Large intestine (tissue), 3 donors: ENCODE measurements around the gene CHST2. TPM values are rescaled to one million over a fixed set of nuclear protein-coding genes. Genes with fewer than 3 reads are reported as not detected.

Source experiments
- DNase-seq, 2 donors: peaks; one replicate each; pipeline versions ENCODE4 v3.0.0 to v3.0.0-alpha.2; 2013
- H3K27ac ChIP-seq: one replicate; pipeline ENCODE4 v1.5.1; 2013; ENCODE audit warnings: low read length
- H3K27me3 ChIP-seq: 2 replicates; pipeline ENCODE4 v1.6.1; 2013; ENCODE audit warnings: low read length; ENCODE audit not compliant: control insufficient read depth, insufficient read depth
- H3K36me3 ChIP-seq: 2 replicates; pipeline ENCODE4 v1.6.1; 2013; ENCODE audit warnings: low read length; ENCODE audit not compliant: control insufficient read depth, insufficient read depth
- H3K4me1 ChIP-seq: one replicate; pipeline ENCODE4 v1.6.1; 2013; ENCODE audit warnings: low read length; ENCODE audit not compliant: control insufficient read depth, insufficient read depth
- H3K4me3 ChIP-seq: one replicate; pipeline ENCODE4 v1.5.1; 2013; ENCODE audit warnings: low read length
- H3K9me3 ChIP-seq: one replicate; pipeline ENCODE4 v1.6.1; 2013; ENCODE audit warnings: mild to moderate bottlenecking, low read depth, low read length, moderate library complexity; ENCODE audit not compliant: control insufficient read depth
- WGBS: methylation state at CpG from one replicate; pipeline ENCODE4 v1.1.5; 2013; ENCODE audit warnings: low lambda C conversion rate; ENCODE audit not compliant: insufficient coverage; 5-methylcytosine and 5-hydroxymethylcytosine counted together
- polyA plus RNA-seq: library from polyadenylated mRNA; unstranded; fragments of 120-200 nt; gene quantifications from one replicate; pipeline ENCODE4 v1.2.1, GENCODE V29; 2013

CHST2 gene
- polyA plus RNA-seq, 1 donor: 5.0 TPM

DNA sequence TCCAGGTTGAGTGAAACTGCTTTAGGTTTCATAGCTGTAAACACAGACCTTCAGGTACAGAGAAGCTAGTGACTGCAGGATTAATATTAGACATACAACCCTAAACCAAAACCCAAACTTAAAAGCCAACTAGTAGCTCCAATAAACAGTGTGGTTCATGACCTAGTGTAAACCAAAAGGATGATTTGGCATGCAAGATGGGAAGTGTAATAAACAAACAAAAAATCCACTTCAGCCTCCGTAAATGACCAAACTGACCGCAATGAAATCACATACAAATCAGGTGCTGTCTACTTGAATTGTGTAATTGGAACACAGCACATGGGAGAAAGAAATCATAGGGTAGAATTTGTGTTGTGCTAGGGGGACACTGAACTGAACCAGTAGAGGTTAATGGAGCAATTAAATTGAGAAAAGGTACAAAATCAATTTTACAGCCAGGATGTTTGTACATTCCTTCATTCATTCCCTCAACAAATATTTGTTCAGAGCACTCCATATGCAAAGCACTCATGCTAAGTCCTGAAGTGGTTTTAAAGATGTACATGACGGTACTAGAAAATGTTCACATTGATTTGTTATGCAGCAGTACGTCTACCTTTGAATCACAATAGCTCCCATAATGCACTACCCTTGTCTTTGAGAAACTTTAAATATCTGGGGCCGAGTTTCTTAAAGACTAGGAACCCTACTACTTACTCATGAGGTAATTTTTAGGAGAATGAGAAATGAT is 21.4 kb upstream of the CHST2 start:
- Histone ChIP-seq H3K27ac (no peak overlapping the region), H3K4me1 (no peaks in the 10 kb centered on the region), H3K9me3 (no peaks in the 10 kb centered on the region), H3K36me3 (no peaks in the 10 kb centered on the region), H3K4me3 (no peak overlapping the region), H3K27me3 (no peaks in the 10 kb centered on the region)
- 76% methylated on average over 3 of the region's 5 CpGs for WGBS
- no peak for DNase-seq

DNA sequence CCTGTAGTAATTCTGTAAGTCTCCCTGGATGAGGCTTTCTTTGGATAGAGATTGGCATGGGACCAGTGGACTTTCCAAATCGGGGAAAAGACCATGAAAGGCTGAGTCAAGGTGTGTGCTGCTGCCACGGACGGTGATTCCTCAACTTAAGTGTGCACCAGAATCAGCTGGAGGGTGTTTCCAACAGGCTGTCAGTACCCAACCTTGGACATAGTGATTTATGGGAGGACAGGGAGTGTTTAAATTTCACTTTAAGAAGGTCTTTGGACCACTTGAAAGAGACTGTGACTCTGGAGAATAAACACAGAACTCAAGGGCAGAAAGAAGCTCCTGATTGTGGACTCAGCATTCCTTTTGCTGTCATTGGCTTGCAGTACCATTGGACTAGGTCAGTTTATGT is 20.4 kb upstream of the CHST2 start:
- WGBS: no CpG with 5 or more reads among the region's 3 CpGs
- H3K27ac ChIP-seq: no peak overlapping the region
- no peaks in the 10 kb centered on the region for H3K4me1 ChIP-seq

DNA sequence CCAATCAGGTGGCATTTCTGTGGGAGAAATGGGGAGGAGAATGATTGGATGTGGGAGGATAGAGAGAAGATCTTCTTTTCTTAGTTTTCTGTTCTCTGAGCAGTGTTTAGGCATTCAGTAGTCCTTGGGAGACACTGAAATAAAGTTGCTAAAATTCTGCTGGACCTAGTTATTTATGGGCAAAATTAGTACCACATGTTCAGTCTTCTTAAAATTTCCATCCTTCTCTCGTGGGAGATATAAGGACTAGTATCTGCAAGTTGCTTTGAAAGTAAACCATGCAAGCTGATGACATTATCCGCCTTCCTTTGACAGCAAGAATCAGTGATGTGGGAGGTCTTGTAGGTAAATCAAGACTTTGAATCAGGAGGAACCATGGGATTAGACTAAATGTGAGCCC is 19.9 kb upstream of the CHST2 start:
- no peak overlapping the region for H3K4me3 ChIP-seq
- WGBS: no CpG with 5 or more reads among the region's 2 CpGs
- H3K9me3 ChIP-seq: no peaks in the 10 kb centered on the region
- no peak for DNase-seq
- no peak overlapping the region for H3K27ac ChIP-seq
- H3K4me1 ChIP-seq: no peaks in the 10 kb centered on the region
- no peaks in the 10 kb centered on the region for H3K36me3 ChIP-seq
- no peaks in the 10 kb centered on the region for H3K27me3 ChIP-seq

More for the DNA sequence above, 20.4 kb upstream of the CHST2 start:
- no peak for DNase-seq
- no peak overlapping the region for H3K4me3 ChIP-seq
- H3K9me3 ChIP-seq: no peaks in the 10 kb centered on the region
- no peaks in the 10 kb centered on the region for H3K27me3 ChIP-seq
- no peaks in the 10 kb centered on the region for H3K36me3 ChIP-seq

DNA sequence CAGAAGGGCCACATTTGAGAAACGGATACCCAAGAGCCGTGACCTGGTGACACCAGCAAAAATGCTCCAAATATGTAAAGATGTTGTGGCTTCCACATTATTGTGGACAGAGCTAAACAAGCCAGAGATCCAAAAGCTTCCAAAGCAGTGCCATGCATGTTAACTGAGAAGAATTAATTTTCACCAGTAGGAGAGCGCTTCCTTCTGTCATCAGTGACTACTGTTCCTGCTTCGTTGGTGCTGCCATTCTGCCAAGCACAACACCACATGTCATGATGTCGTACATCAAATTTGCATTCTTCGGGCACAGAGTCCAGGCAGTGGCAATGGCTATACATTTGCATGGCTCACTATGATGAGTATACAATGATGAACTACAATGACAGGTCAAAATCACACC is 19.1 kb upstream of the CHST2 start:
- H3K27ac ChIP-seq: no peak overlapping the region

GRCh38 chr3:143101792-143102381 is 17.7 kb upstream of the CHST2 start:
- 78% methylated on average over 6 of the region's 7 CpGs for WGBS
- Histone ChIP-seq H3K27me3 (no peaks in the 10 kb centered on the region), H3K4me3 (no peak overlapping the region), H3K36me3 (no peaks in the 10 kb centered on the region), H3K27ac (no peak overlapping the region), H3K4me1 (no peaks in the 10 kb centered on the region), H3K9me3 (no peaks in the 10 kb centered on the region)
- no peak for DNase-seq

More for the DNA sequence above, 19.1 kb upstream of the CHST2 start:
- H3K36me3 ChIP-seq: no peaks in the 10 kb centered on the region
- H3K4me3 ChIP-seq: no peak overlapping the region
- H3K27me3 ChIP-seq: no peaks in the 10 kb centered on the region
- H3K4me1 ChIP-seq: no peaks in the 10 kb centered on the region
- WGBS: no CpG with 5 or more reads among the region's 6 CpGs
- DNase-seq: no peak
- H3K9me3 ChIP-seq: no peaks in the 10 kb centered on the region

DNA sequence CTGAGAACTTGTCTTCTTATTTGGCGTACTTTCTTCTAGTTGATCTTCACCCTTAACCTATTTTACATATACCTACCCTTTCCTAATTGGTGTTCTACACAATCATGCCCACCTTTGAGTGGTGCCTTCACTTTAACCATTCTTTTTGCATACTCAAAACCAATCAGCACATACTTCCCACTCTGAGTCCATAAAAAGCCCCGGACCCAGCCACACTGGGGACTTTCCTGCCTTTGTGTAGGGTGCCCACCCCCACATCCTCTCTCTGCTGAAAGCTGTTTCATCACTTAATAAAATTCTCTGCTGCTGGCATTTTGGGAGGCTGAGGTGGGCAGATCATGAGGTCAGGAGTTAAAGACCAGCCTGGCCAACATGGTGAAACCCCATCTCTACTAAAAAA is 15.9 kb upstream of the CHST2 start:
- no peaks in the 10 kb centered on the region for H3K27me3 ChIP-seq
- no peak overlapping the region for H3K4me3 ChIP-seq
- no peaks in the 10 kb centered on the region for H3K36me3 ChIP-seq
- H3K27ac ChIP-seq: no peak overlapping the region
- no peaks in the 10 kb centered on the region for H3K9me3 ChIP-seq
- H3K4me1 ChIP-seq: no peaks in the 10 kb centered on the region
- no peak for DNase-seq
- WGBS: 100% methylated on average over 1 of the region's 2 CpGs

- H3K9me3 ChIP-seq: no peaks in the 10 kb centered on the region
- H3K4me1 ChIP-seq: no peaks in the 10 kb centered on the region
- H3K27me3 ChIP-seq: no peaks in the 10 kb centered on the region
- H3K4me3 ChIP-seq: no peak overlapping the region
- H3K36me3 ChIP-seq: no peaks in the 10 kb centered on the region
- WGBS: no CpG with 5 or more reads among the region's 5 CpGs
- DNase-seq: no peak
- no peak overlapping the region for H3K27ac ChIP-seq
Measured at GRCh38 chr3:143105170-143105569, 14.4 kb upstream of the CHST2 start.

DNA sequence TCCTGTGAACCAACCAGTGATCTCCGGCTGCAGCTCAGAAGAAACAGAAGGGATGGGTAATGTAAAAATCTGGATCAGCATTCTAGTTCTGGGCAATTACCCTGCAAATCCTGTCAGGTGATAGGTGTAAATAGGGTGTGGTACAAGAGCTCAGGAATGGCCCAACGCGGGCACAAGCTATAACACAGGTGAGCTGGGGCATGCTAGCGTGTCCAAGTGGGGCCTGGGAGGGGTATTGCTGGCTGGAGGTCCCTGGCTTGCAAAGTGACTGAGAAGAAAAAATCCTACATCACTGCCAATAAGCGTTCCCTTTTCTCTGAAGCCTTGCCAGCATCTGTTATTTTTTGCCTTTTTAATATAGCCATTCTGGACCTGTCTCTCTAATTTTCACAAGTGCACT is 9.7 kb upstream of the CHST2 start:
- no peaks in the 10 kb centered on the region for H3K9me3 ChIP-seq
- H3K4me3 ChIP-seq: no peak overlapping the region
- no peak overlapping the region for H3K27ac ChIP-seq
- H3K4me1 ChIP-seq: no peaks in the 10 kb centered on the region
- peaks cover 8% of the 10 kb centered on the region for H3K27me3 ChIP-seq
- WGBS: no CpG with 5 or more reads among the region's 5 CpGs
- DNase-seq: no peak
- no peaks in the 10 kb centered on the region for H3K36me3 ChIP-seq

- Histone ChIP-seq H3K36me3 (no peaks in the 10 kb centered on the region), H3K27me3 (peaks cover 11% of the 10 kb centered on the region), H3K4me1 (no peaks in the 10 kb centered on the region), H3K27ac (no peak overlapping the region), H3K4me3 (no peak overlapping the region), H3K9me3 (no peaks in the 10 kb centered on the region)
- no peak for DNase-seq
- WGBS: no CpG with 5 or more reads among the region's 5 CpGs
Measured at GRCh38 chr3:143110371-143110770, 9.2 kb upstream of the CHST2 start.

- peaks cover 75% of the 10 kb centered on the region for H3K27me3 ChIP-seq
- DNase-seq: peak in 1 of 2 donors; percentile 5
Measured at GRCh38 chr3:143118630-143119008, 952 bp upstream of the CHST2 start.

More at GRCh38 chr3:143118630-143119008, 952 bp upstream of the CHST2 start:
- peaks cover 5% of the 10 kb centered on the region for H3K4me1 ChIP-seq
- no peak overlapping the region for H3K27ac ChIP-seq
- WGBS: 33% methylated on average over 1 of the region's 13 CpGs
- peaks cover 14% of the 10 kb centered on the region for H3K9me3 ChIP-seq
- H3K36me3 ChIP-seq: peaks cover 2% of the 10 kb centered on the region
- H3K4me3 ChIP-seq: peak overlapping the region; percentile 59
